ENCODE measurements around the gene AFDN.

The AFDN gene

DNA sequence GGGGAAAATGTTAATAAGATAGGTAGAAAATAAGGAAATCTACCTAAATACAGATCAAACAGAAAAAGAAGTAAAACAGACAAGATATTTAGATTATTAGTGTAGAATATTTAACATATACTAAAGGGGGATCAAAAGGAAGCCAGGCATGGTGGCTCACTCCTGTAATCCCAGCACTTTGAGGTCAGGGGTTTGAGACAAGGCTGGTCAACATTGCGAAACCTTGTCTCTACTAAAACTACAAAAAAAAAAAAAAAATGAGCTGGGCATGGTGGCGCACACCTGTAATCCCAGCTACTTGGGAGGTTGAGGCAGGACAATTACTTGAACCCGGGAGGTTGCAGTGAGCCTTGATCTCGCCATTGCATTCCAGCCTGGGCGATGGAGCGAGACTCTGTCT, 55.5 kb downstream of the AFDN start:
- H3K27ac ChIP-seq (ENCODE audit: low read length) = no peak overlapping the region
- H3K36me3 ChIP-seq (ENCODE audit: control insufficient read depth in 2 of 2, insufficient read depth in 2 of 2, low read length in 2 of 2) = peaks cover 8 to 12% of the 10 kb centered on the region in 2 donors
- H3K4me1 ChIP-seq (ENCODE audit: control insufficient read depth, insufficient read depth, low read length) = no peaks in the 10 kb centered on the region

DNA sequence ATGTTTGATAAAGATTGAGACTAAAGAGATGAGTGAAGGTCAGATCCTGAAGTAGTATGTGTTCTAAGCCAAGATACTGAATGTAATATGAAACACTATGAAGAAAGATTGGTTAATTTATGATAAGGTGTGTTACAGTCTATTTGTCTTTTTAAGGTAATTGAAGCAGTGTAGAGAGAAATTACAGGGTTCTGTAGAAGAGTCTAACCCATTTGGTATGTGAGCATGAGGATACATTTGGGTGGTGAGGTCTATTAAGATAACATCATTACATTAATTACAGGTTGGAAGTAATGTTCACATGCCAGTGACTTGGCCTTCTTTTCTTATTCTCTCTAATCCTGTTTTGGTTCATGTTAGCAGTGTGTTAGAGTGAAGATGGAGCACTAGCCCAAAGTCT, 61.4 kb downstream of the AFDN start:
- no peak overlapping the region for H3K27ac ChIP-seq (ENCODE audit: low read length)
- peaks cover 11 to 20% of the 10 kb centered on the region in 2 donors for H3K36me3 ChIP-seq (ENCODE audit: control insufficient read depth in 2 of 2, insufficient read depth in 2 of 2, low read length in 2 of 2)
- H3K9me3 ChIP-seq (ENCODE audit: control insufficient read depth in 2 of 2, low read length in 2 of 2) = no peaks in the 10 kb centered on the region
- no peaks in the 10 kb centered on the region for H3K4me1 ChIP-seq (ENCODE audit: control insufficient read depth, insufficient read depth, low read length)
- H3K27me3 ChIP-seq (ENCODE audit: control insufficient read depth in 1 of 2, insufficient read depth in 2 of 2, low read length in 2 of 2) = no peaks in the 10 kb centered on the region
- H3K4me3 ChIP-seq (ENCODE audit: low read length in 2 of 2) = no peak overlapping the region
- no peak overlapping the region for H3K9ac ChIP-seq (ENCODE audit: low read length in 2 of 2)

More for the DNA sequence above, 55.5 kb downstream of the AFDN start:
- Histone ChIP-seq H3K27me3 (ENCODE audit: control insufficient read depth in 1 of 2, insufficient read depth in 2 of 2, low read length in 2 of 2) (no peaks in the 10 kb centered on the region), H3K4me3 (ENCODE audit: low read length in 2 of 2) (no peak overlapping the region), H3K9ac (ENCODE audit: low read length in 2 of 2) (no peak overlapping the region), H3K9me3 (ENCODE audit: control insufficient read depth in 2 of 2, low read length in 2 of 2) (no peaks in the 10 kb centered on the region)

DNA sequence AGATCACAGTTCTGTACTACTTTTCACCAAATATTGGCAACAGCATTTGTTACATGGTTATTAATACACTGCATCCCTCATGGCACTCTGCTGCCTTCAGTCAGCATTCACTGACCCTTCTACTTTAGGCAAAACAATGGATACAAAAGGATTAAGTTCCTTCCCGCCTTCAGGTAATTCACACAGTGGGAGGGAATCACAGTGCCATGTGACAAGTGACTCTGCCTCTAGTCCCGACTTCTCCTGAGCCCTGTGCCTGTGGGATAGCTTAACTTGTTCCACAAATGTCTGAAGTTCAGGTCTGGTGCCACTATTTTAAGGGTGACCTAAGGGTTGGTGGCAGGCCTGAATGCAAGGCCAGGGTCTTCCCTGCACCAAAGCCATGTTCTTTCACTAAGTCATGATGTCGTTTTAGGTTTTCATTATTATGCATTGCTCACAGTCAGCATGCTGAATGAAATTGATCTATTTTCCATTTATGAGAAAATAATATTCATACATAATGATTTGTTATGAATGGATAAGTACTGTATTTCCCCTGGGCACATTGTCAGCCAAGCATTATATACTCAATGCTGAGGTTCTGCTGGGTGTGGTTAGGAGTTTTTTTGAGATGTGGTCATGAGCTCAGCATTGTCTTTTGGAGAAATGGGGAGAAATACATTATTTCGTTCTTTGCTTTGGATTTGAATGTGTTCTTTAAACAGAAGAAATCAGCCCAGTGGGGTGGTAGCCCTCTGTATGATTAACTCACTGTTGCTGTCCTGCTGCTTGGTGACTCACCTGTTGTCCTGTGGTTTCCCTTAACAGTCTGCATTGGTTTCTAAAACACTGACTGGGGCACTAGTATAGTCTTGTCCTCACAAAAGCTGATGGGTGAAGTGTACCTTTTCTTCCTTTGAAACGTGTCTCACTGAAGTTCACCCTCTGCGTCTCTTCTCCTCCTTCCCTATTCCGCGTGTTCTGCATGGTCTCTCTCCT, 66.4 kb downstream of the AFDN start:
- no peak overlapping the region for H3K27ac ChIP-seq (ENCODE audit: low read length)
- peaks cover 14 to 24% of the 10 kb centered on the region in 2 donors for H3K36me3 ChIP-seq (ENCODE audit: control insufficient read depth in 2 of 2, insufficient read depth in 2 of 2, low read length in 2 of 2)
- no peaks in the 10 kb centered on the region for H3K4me1 ChIP-seq (ENCODE audit: control insufficient read depth, insufficient read depth, low read length)
- H3K27me3 ChIP-seq (ENCODE audit: control insufficient read depth in 1 of 2, insufficient read depth in 2 of 2, low read length in 2 of 2) = no peaks in the 10 kb centered on the region
- no peak overlapping the region for H3K4me3 ChIP-seq (ENCODE audit: low read length in 2 of 2)
- no peaks in the 10 kb centered on the region for H3K9me3 ChIP-seq (ENCODE audit: control insufficient read depth in 2 of 2, low read length in 2 of 2)
- no peak overlapping the region for H3K9ac ChIP-seq (ENCODE audit: low read length in 2 of 2)

DNA sequence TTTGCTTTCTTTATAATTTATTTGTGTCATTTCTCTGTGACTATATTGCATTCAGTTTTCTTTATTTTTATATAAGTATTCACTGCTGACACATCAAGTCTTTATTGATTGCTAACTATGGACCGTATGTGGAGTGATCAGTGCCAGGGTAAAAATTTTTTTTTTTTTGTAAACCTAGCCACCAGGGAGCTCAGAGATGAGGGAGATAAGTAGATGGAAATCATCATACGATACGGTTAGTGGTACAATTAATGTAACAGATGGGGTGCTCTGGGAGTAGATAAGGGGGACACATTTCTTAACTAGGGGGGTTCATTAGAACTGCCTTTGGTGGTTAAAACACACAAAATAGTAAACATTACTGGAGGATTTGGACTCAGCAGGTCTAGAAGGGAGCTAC, 68.3 kb downstream of the AFDN start:
- Histone ChIP-seq H3K36me3 (ENCODE audit: control insufficient read depth in 2 of 2, insufficient read depth in 2 of 2, low read length in 2 of 2) (peaks cover 13 to 19% of the 10 kb centered on the region in 2 donors), H3K9me3 (ENCODE audit: control insufficient read depth in 2 of 2, low read length in 2 of 2) (no peaks in the 10 kb centered on the region), H3K4me3 (ENCODE audit: low read length in 2 of 2) (no peak overlapping the region), H3K9ac (ENCODE audit: low read length in 2 of 2) (no peak overlapping the region), H3K4me1 (ENCODE audit: control insufficient read depth, insufficient read depth, low read length) (no peaks in the 10 kb centered on the region), H3K27ac (ENCODE audit: low read length) (no peak overlapping the region), H3K27me3 (ENCODE audit: control insufficient read depth in 1 of 2, insufficient read depth in 2 of 2, low read length in 2 of 2) (no peaks in the 10 kb centered on the region)

DNA sequence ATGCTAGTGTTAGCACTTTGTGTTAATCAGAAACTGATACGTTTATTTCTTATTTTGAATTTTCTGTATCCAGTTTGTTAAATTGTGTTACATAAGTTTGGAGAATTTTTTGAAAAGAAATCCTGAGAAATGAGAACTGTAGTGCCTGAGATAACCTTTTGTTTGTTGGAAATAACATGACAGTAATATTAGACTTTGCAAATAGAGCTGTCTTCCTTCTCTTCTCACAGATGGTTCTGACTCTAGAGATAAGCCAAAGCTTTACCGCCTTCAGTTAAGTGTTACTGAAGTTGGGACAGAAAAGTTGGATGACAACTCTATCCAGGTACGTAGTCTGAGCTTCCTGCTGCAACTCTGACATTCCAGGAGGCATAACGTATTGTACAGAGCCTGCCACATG, 69.9 kb downstream of the AFDN start:
- no peak overlapping the region for H3K27ac ChIP-seq (ENCODE audit: low read length)
- no peak overlapping the region for H3K9ac ChIP-seq (ENCODE audit: low read length in 2 of 2)
- H3K9me3 ChIP-seq (ENCODE audit: control insufficient read depth in 2 of 2, low read length in 2 of 2) = no peaks in the 10 kb centered on the region
- peaks cover 10 to 21% of the 10 kb centered on the region in 2 donors for H3K36me3 ChIP-seq (ENCODE audit: control insufficient read depth in 2 of 2, insufficient read depth in 2 of 2, low read length in 2 of 2)
- H3K27me3 ChIP-seq (ENCODE audit: control insufficient read depth in 1 of 2, insufficient read depth in 2 of 2, low read length in 2 of 2) = no peaks in the 10 kb centered on the region
- H3K4me3 ChIP-seq (ENCODE audit: low read length in 2 of 2) = no peak overlapping the region
- no peaks in the 10 kb centered on the region for H3K4me1 ChIP-seq (ENCODE audit: control insufficient read depth, insufficient read depth, low read length)

DNA sequence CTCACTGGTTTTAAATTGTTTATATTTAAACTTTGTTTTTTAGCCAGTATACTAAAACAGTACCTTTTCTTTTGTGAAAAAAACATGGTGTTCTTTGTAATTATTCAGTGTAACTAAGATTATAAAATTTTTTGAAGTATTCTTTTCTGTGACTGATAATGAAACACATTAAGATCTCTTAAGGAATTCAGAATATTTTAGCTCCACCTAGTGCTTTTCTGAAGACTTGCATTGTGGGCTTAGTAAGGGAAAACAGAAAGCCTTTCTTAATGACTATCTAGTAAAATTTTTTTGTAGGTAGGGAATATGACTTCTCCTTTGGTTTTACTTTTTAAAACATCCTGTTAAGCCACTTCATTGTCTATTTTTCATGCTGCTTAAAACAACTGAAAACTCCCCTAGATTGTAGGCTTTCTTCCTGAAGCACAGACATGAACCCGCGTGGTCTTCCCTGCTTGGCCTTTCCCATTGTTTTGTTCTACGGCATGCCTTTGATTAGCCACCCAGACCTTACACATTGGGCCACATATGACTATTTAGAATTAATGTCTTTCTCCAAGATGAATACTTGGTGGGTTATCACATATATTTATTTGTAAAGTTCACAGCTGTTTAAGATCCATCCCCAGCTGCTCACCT, 72.1 kb downstream of the AFDN start:
- Histone ChIP-seq H3K4me1 (ENCODE audit: control insufficient read depth, insufficient read depth, low read length) (no peaks in the 10 kb centered on the region), H3K9ac (ENCODE audit: low read length in 2 of 2) (no peak overlapping the region), H3K27ac (ENCODE audit: low read length) (no peak overlapping the region), H3K4me3 (ENCODE audit: low read length in 2 of 2) (no peak overlapping the region), H3K36me3 (ENCODE audit: control insufficient read depth in 2 of 2, insufficient read depth in 2 of 2, low read length in 2 of 2) (peaks cover 13 to 17% of the 10 kb centered on the region in 2 donors), H3K27me3 (ENCODE audit: control insufficient read depth in 1 of 2, insufficient read depth in 2 of 2, low read length in 2 of 2) (no peaks in the 10 kb centered on the region), H3K9me3 (ENCODE audit: control insufficient read depth in 2 of 2, low read length in 2 of 2) (no peaks in the 10 kb centered on the region)

DNA sequence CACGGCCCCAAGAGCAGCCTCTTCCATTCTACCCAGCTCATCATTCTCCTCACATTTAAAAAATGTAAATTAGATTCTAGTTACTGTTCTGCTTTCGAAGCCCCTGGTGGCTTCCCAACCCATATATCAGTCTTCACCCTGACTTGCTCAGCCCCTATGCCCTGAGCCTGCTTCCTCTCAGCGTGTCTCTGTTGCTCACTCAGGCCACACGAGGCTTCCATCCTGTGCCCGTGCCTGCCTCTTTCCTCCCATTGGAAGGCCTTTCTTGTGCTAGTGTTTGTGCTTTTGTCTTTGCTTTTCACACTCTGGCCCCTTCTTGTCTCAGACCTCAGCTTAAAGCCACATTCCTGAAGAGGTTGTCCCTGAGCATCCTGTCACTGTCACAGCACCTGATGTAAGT, 78.1 kb downstream of the AFDN start:
- no peak overlapping the region for H3K4me3 ChIP-seq (ENCODE audit: low read length in 2 of 2)
- H3K9ac ChIP-seq (ENCODE audit: low read length in 2 of 2) = no peak overlapping the region
- no peaks in the 10 kb centered on the region for H3K27me3 ChIP-seq (ENCODE audit: control insufficient read depth in 1 of 2, insufficient read depth in 2 of 2, low read length in 2 of 2)
- no peak overlapping the region for H3K27ac ChIP-seq (ENCODE audit: low read length)
- H3K4me1 ChIP-seq (ENCODE audit: control insufficient read depth, insufficient read depth, low read length) = no peaks in the 10 kb centered on the region
- H3K9me3 ChIP-seq (ENCODE audit: control insufficient read depth in 2 of 2, low read length in 2 of 2) = no peaks in the 10 kb centered on the region
- peaks cover 20 to 23% of the 10 kb centered on the region in 2 donors for H3K36me3 ChIP-seq (ENCODE audit: control insufficient read depth in 2 of 2, insufficient read depth in 2 of 2, low read length in 2 of 2)

DNA sequence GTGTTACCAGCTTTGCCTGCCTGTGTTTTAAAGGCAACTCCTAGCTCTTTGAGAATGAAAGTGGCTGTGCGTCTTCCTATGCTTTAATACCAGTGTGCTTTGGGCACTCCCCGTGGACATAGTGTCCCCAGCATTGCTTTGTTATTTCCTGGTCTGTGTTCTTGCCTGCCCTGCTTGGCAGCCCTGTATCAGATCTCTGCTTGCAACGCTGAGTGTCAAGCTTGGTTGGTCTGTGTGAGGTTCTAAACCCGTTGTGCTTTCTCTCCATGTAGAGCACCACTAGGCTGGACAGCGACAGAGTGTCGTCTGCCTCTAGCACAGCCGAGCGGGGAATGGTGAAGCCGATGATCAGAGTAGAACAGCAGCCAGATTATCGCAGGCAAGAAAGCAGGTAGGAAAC, 80.2 kb downstream of the AFDN start:
- Histone ChIP-seq H3K4me1 (ENCODE audit: control insufficient read depth, insufficient read depth, low read length) (no peaks in the 10 kb centered on the region), H3K27me3 (ENCODE audit: control insufficient read depth in 1 of 2, insufficient read depth in 2 of 2, low read length in 2 of 2) (no peaks in the 10 kb centered on the region), H3K9me3 (ENCODE audit: control insufficient read depth in 2 of 2, low read length in 2 of 2) (no peaks in the 10 kb centered on the region), H3K27ac (ENCODE audit: low read length) (no peak overlapping the region), H3K36me3 (ENCODE audit: control insufficient read depth in 2 of 2, insufficient read depth in 2 of 2, low read length in 2 of 2) (peaks cover 17 to 26% of the 10 kb centered on the region in 2 donors), H3K9ac (ENCODE audit: low read length in 2 of 2) (no peak overlapping the region), H3K4me3 (ENCODE audit: low read length in 2 of 2) (no peak overlapping the region)

DNA sequence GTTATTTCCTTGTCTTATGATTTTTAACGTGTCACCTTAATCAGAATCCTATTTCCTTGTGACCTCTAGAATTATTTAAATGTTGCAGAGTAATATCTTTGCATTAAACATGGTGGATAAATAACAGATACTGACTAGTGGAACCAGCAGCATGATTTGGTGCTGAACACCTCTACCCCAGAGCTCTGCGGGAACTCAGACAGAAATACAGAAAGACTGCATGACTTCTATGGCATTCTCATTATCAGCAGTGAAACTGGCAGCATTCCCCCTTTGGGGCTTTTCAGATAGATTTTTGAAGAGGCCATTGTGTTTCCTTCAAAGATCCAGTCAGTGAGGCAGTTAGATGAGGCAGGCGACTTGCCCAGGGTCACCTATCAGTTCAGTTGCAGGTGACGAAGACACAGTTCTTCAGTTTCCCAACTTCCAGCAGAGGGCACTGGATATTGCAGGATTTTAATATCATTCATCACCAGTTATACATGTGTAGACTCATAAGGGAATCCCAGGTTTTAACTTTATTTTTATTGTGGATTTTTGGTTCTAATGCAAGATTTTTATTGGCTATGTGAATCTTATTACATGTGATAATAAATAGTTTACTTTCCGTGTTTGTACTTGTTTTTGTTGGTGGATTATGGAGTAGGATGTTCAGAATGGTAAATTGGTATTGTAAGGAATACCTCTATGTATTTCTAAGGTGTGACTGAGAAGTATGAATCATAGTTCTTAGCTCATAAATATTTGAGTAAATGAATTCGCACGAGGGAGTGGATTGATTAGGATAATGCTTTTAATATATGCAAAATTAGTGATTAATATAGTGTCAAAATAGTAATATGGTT, 81.3 kb downstream of the AFDN start:
- no peaks in the 10 kb centered on the region for H3K9me3 ChIP-seq (ENCODE audit: control insufficient read depth in 2 of 2, low read length in 2 of 2)
- H3K27ac ChIP-seq (ENCODE audit: low read length) = no peak overlapping the region
- H3K4me1 ChIP-seq (ENCODE audit: control insufficient read depth, insufficient read depth, low read length) = no peaks in the 10 kb centered on the region
- peaks cover 17 to 22% of the 10 kb centered on the region in 2 donors for H3K36me3 ChIP-seq (ENCODE audit: control insufficient read depth in 2 of 2, insufficient read depth in 2 of 2, low read length in 2 of 2)
- no peak overlapping the region for H3K4me3 ChIP-seq (ENCODE audit: low read length in 2 of 2)
- H3K9ac ChIP-seq (ENCODE audit: low read length in 2 of 2) = no peak overlapping the region
- no peaks in the 10 kb centered on the region for H3K27me3 ChIP-seq (ENCODE audit: control insufficient read depth in 1 of 2, insufficient read depth in 2 of 2, low read length in 2 of 2)

DNA sequence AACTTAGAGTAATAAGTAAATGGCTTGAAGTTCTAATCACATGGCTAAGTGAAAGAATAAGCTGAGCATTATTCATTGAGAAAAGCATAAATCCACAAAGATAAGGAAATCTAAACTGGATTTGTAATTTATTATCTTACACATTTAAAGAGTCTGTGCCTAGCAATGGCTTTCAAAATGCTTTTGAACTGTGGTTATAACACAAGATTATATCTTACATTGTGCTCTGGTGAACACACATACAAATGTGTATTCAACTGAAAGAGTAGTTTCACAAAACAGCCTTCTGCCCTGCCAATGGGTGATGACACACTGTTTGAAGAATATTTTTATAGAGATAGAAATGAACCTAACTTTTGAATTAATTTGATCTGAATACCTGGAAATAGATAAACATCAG, 83.3 kb downstream of the AFDN start:
- Histone ChIP-seq H3K9me3 (ENCODE audit: control insufficient read depth in 2 of 2, low read length in 2 of 2) (no peaks in the 10 kb centered on the region), H3K27ac (ENCODE audit: low read length) (no peak overlapping the region), H3K27me3 (ENCODE audit: control insufficient read depth in 1 of 2, insufficient read depth in 2 of 2, low read length in 2 of 2) (no peaks in the 10 kb centered on the region), H3K4me3 (ENCODE audit: low read length in 2 of 2) (no peak overlapping the region), H3K4me1 (ENCODE audit: control insufficient read depth, insufficient read depth, low read length) (no peaks in the 10 kb centered on the region), H3K36me3 (ENCODE audit: control insufficient read depth in 2 of 2, insufficient read depth in 2 of 2, low read length in 2 of 2) (peaks cover 13 to 21% of the 10 kb centered on the region in 2 donors), H3K9ac (ENCODE audit: low read length in 2 of 2) (no peak overlapping the region)
